Measurements from ENCODE around the gene PCDH9.

DNA sequence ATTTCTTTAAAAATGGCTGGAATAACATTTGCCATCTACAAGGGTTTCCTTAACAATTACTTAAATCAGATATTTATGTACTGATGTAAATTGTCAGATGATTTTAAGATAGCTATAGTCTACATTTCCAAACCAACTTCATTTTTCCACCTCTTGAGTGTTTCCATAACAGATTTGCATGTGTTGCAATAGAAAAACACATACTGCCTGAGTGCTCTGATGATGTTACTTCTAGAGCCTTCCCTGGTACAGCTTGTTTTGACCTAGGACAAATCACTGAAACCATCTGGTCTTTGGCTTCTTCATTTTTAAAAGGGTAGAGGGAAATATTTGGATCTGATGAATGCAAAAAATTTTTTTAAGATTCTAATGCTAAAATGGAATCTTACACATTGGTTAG, 245.9 kb downstream of the PCDH9 start:
- TF ChIP-seq POLR2A (IDR thresholded peaks at IDR 0.05), result no peak
- TF ChIP-seq, protein P1, sequence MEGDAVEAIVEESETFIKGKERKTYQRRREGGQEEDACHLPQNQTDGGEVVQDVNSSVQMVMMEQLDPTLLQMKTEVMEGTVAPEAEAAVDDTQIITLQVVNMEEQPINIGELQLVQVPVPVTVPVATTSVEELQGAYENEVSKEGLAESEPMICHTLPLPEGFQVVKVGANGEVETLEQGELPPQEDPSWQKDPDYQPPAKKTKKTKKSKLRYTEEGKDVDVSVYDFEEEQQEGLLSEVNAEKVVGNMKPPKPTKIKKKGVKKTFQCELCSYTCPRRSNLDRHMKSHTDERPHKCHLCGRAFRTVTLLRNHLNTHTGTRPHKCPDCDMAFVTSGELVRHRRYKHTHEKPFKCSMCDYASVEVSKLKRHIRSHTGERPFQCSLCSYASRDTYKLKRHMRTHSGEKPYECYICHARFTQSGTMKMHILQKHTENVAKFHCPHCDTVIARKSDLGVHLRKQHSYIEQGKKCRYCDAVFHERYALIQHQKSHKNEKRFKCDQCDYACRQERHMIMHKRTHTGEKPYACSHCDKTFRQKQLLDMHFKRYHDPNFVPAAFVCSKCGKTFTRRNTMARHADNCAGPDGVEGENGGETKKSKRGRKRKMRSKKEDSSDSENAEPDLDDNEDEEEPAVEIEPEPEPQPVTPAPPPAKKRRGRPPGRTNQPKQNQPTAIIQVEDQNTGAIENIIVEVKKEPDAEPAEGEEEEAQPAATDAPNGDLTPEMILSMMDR (IDR thresholded peaks at IDR 0.05), result no peak

Measured in Peyer's patch (tissue), 4 donors.